Measurements from ENCODE around the gene PTCD2. TPM values are rescaled to one million over a fixed set of nuclear protein-coding genes. Genes with fewer than 3 reads are reported as not detected.
"Not testable (repeated sequence)": the region's sequence is repeated elsewhere in the genome, so short reads cannot be mapped to it uniquely, and the experiment has no call there.

PTCD2 gene
- total RNA-seq, 4 donors from 2014 or later: 6.7 to 13.2 (median 9.5) TPM

DNA sequence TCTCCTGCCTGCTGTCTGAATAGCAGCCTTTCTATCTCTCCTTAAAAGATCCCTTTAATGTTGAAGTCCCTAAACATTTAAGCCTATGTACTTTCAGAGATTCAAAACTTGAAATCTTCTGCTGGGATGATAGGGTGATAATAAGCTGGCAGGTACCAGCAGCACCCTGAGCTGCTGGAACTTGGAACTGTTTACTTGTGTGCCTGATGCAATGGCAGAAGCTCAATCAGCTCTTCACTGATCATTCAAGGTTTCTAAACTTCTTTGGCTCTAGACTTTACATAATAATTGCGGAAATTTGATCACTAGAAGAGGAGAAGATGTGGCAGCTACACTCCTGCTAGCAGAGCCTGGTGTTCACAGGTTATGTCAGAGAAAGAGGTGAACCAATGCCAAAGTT is 27.8 kb upstream of the PTCD2 start:
- H3K4me1 ChIP-seq: peaks cover 12 to 13% of the 10 kb centered on the region in 2 donors
- intact Hi-C loops (cut with DNase I; ENCODE audit: low total_unique reads): no loop called here
- H3K4me3 ChIP-seq: no peak overlapping the region
- no peak for TF ChIP-seq POLR2A (IDR thresholded peaks at IDR 0.05)
- TF ChIP-seq, protein P1, sequence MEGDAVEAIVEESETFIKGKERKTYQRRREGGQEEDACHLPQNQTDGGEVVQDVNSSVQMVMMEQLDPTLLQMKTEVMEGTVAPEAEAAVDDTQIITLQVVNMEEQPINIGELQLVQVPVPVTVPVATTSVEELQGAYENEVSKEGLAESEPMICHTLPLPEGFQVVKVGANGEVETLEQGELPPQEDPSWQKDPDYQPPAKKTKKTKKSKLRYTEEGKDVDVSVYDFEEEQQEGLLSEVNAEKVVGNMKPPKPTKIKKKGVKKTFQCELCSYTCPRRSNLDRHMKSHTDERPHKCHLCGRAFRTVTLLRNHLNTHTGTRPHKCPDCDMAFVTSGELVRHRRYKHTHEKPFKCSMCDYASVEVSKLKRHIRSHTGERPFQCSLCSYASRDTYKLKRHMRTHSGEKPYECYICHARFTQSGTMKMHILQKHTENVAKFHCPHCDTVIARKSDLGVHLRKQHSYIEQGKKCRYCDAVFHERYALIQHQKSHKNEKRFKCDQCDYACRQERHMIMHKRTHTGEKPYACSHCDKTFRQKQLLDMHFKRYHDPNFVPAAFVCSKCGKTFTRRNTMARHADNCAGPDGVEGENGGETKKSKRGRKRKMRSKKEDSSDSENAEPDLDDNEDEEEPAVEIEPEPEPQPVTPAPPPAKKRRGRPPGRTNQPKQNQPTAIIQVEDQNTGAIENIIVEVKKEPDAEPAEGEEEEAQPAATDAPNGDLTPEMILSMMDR (IDR thresholded peaks at IDR 0.05 in 4 of 5, conservative IDR thresholded peaks at IDR 0.05 in 1 of 5): no peak
- H3K27me3 ChIP-seq: no peaks in the 10 kb centered on the region
- in situ Hi-C loops (cut with MboI; ENCODE audit: low sequenced_read_pairs in 4 of 4): no loop called here
- DNase-seq (no peak), ATAC-seq (no peak)
- no peaks in the 10 kb centered on the region for H3K36me3 ChIP-seq
- H3K27ac ChIP-seq: no peak overlapping the region
- no peaks in the 10 kb centered on the region for H3K9me3 ChIP-seq

GRCh38 chr5:72293495-72294055 is 26.6 kb upstream of the PTCD2 start:
- peaks cover 10 to 13% of the 10 kb centered on the region in 2 donors for H3K4me1 ChIP-seq
- intact Hi-C loops (cut with DNase I; ENCODE audit: low total_unique reads) (no loop called here), in situ Hi-C loops (cut with MboI; ENCODE audit: low sequenced_read_pairs in 4 of 4) (no loop called here)
- H3K36me3 ChIP-seq: no peaks in the 10 kb centered on the region
- H3K4me3 ChIP-seq: no peak overlapping the region
- no peak overlapping the region for H3K27ac ChIP-seq
- no peak for ATAC-seq
- no peak for DNase-seq
- no peaks in the 10 kb centered on the region for H3K27me3 ChIP-seq
- no peaks in the 10 kb centered on the region for H3K9me3 ChIP-seq
- no peak for TF ChIP-seq POLR2A (IDR thresholded peaks at IDR 0.05)
- TF ChIP-seq, protein P1 (IDR thresholded peaks at IDR 0.05 in 4 of 5, conservative IDR thresholded peaks at IDR 0.05 in 1 of 5): no peak

DNA sequence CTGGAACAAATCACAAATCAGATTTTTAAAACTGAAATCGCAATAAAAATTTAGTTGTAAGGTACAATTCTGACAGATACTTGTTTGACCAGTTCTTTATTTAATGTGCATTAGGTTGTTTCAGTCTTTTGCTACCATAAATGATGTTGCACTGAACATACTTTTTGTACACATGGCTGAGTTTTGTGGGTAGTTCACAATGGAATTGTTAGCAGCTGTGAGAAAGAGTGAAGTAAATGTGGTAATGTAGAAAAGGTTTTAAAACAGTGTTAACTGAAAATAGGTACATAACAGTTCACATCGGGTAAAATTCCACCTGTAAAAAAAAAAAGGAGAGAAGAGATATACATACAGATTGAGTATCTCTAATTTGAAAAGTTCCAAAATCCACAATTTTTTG is 25.7 kb upstream of the PTCD2 start:
- TF ChIP-seq, protein P1 (IDR thresholded peaks at IDR 0.05 in 4 of 5, conservative IDR thresholded peaks at IDR 0.05 in 1 of 5): no peak
- TF ChIP-seq POLR2A (IDR thresholded peaks at IDR 0.05): no peak
- H3K27me3 ChIP-seq: no peaks in the 10 kb centered on the region
- H3K36me3 ChIP-seq: no peaks in the 10 kb centered on the region
- peaks cover 3 to 6% of the 10 kb centered on the region in 2 donors for H3K4me1 ChIP-seq
- ATAC-seq: no peak
- no peak for DNase-seq
- no peak overlapping the region for H3K27ac ChIP-seq
- no peak overlapping the region for H3K4me3 ChIP-seq
- intact Hi-C loops (cut with DNase I; ENCODE audit: low total_unique reads) (no loop called here), in situ Hi-C loops (cut with MboI; ENCODE audit: low sequenced_read_pairs in 4 of 4) (no loop called here)
- H3K9me3 ChIP-seq: no peaks in the 10 kb centered on the region

DNA sequence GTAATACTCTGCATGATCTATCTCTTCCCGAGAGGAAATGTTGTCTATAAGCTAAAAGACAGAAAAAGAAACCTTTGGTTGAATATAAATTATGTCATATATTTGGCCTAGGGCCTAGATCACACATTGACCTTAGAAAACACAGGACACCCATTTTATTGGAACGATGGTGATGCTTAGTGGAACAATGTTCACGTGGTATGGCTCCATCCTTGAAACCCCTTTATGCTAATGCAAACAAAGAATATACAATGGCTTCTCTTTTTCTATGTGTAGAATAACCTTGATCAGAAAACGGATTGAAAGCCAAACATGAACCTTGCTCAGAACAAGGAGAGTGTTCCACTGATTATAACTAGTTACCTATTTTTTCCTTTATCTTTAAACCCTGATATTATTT is 24.6 kb upstream of the PTCD2 start:
- Histone ChIP-seq H3K27ac (no peak overlapping the region), H3K4me3 (no peak overlapping the region), H3K4me1 (peaks cover 0 to 6% of the 10 kb centered on the region in 2 donors), H3K36me3 (no peaks in the 10 kb centered on the region), H3K9me3 (no peaks in the 10 kb centered on the region), H3K27me3 (no peaks in the 10 kb centered on the region)
- intact Hi-C loops (cut with DNase I; ENCODE audit: low total_unique reads) (no loop called here), in situ Hi-C loops (cut with MboI; ENCODE audit: low sequenced_read_pairs in 4 of 4) (no loop called here)
- ATAC-seq: no peak
- no peak for TF ChIP-seq POLR2A (IDR thresholded peaks at IDR 0.05)
- TF ChIP-seq, protein P1 (IDR thresholded peaks at IDR 0.05 in 4 of 5, conservative IDR thresholded peaks at IDR 0.05 in 1 of 5): no peak
- DNase-seq: no peak

DNA sequence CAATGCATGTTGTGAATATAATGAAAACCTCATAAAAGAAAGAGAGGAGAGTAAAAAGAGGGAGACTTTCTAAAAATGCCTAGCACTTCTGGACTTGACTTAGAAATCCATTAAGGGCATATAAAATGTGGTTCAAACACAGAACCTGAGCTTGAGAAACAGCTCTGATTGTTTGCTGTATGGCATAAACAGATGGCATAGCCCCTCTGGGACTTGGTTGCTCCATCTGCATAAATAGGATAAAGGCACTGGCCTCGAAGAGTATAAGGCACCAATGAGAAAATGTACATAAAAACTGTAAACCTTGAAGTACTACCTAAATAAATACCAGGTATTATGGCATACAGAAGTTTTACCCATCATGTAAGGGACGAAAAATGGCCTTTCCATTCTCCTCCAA is 23.9 kb upstream of the PTCD2 start:
- Histone ChIP-seq H3K4me3 (no peak overlapping the region), H3K4me1 (peaks cover 0 to 13% of the 10 kb centered on the region in 2 donors), H3K27me3 (no peaks in the 10 kb centered on the region), H3K36me3 (no peaks in the 10 kb centered on the region), H3K27ac (no peak overlapping the region), H3K9me3 (no peaks in the 10 kb centered on the region)
- DNase-seq (no peak), ATAC-seq (no peak)
- in situ Hi-C loops (cut with MboI; ENCODE audit: low sequenced_read_pairs in 4 of 4): no loop called here
- intact Hi-C loops (cut with DNase I; ENCODE audit: low total_unique reads): no loop called here
- TF ChIP-seq, protein P1 (IDR thresholded peaks at IDR 0.05 in 4 of 5, conservative IDR thresholded peaks at IDR 0.05 in 1 of 5): no peak
- TF ChIP-seq POLR2A (IDR thresholded peaks at IDR 0.05): no peak

DNA sequence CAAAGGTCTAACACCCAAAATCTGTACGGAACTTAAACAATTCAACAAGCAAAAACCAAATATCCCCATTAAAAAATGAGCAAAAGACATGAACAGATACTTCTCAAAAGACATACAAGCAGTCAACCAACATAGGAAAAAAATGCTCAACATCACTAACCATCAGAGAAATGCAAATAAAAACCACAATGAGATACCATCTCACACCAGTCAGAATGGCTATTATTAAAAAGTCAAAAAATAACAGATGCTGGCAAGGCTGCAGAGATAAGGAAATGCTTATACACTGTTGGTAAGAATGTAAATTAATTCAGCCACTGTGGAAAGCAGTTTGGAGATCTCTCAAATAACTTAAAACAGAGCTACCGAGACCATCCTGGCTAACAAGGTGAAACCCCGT is 22.0 kb upstream of the PTCD2 start:
- DNase-seq; in situ Hi-C loops (cut with MboI; ENCODE audit: low sequenced_read_pairs in 4 of 4); H3K27me3 ChIP-seq; H3K4me3 ChIP-seq; H3K9me3 ChIP-seq; H3K36me3 ChIP-seq; H3K27ac ChIP-seq; ATAC-seq; intact Hi-C loops (cut with DNase I; ENCODE audit: low total_unique reads): not testable (repeated sequence)
- peaks cover 0 to 16% of the 10 kb centered on the region in 2 donors for H3K4me1 ChIP-seq
